ENCODE measurements around the gene ECT2L.

DNA sequence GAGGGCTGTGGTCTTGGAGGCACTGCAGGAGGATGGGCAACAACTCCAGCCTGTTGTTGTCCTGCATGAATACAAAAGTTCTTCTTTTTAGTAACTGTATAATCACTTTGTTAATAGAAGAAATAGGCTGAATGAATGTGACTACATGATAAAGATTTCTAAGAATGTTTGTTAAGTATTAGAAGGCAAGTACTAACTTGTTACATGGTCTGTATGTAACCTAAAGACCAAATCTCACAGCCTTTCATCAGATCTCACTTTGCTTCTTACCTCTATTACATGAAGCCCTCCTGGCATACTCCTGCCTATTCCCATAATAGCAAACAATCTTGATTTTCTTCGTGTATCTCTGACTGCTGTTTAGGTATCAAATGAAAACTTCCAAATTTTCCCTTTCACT is 118.8 kb downstream of the ECT2L start:
- TF ChIP-seq CTCF (IDR thresholded peaks at IDR 0.05), result no peak
- no peak for TF ChIP-seq POLR2A (IDR thresholded peaks at IDR 0.05; ENCODE audit: low read depth)
- TF ChIP-seq EP300 (IDR thresholded peaks at IDR 0.05), result no peak

All from esophagus muscularis mucosa (tissue), 4 donors.